Activated CD8-positive, alpha-beta T cell treated with anti-CD3 and anti-CD28 coated beads, Interleukin-2, amount 10 ng/mL, durations not matched to agents 7 days and 5 days (primary cell): ENCODE results near the gene TAMM41. TPM values are rescaled to one million over a fixed set of nuclear protein-coding genes. Genes with fewer than 3 reads are reported as not detected.
"Not testable (repeated sequence)": the region's sequence is repeated elsewhere in the genome, so short reads cannot be mapped to it uniquely, and the experiment has no call there.

Experiments used
- ATAC-seq: fragments of 150-1000 bp; cut with Tn5 transposase; one replicate; pipeline ENCODE4 v1.10.0; 2021; ENCODE audit warnings: moderate library complexity
- CTCF ChIA-PET: fragments of 350-600 bp; sonication (Branson Sonifier 250); formaldehyde crosslinking; loops from one replicate; lab custom pipeline; 2021; ENCODE audit warnings: antibody characterized with exemption; lab: Charles Lee
- POLR2A ChIA-PET: fragments of 350-600 bp; sonication (Branson Sonifier 250); formaldehyde crosslinking; loops from one replicate; lab custom pipeline; 2021; ENCODE audit warnings: antibody characterized with exemption; lab: Charles Lee
- DNase-seq: peaks from one replicate; pipeline ENCODE4 v3.0.0-alpha.2; 2020
- H3K27ac Mint-ChIP-seq: one replicate; pipeline ENCODE4 v1.8.0; 2021; ENCODE audit warnings: mild to moderate bottlenecking, mixed read lengths
- H3K27me3 Mint-ChIP-seq: one replicate; pipeline ENCODE4 v1.8.0; 2021; ENCODE audit warnings: low read depth, mixed read lengths
- H3K36me3 Mint-ChIP-seq: one replicate; pipeline ENCODE4 v1.8.0; 2021; ENCODE audit warnings: low read depth, mixed read lengths
- H3K4me1 Mint-ChIP-seq: one replicate; pipeline ENCODE4 v1.8.0; 2021; ENCODE audit warnings: low read depth, mixed read lengths
- H3K4me3 Mint-ChIP-seq: one replicate; pipeline ENCODE4 v1.8.0; 2021; ENCODE audit warnings: mild to moderate bottlenecking, mixed read lengths
- H3K9me3 Mint-ChIP-seq: one replicate; pipeline ENCODE4 v1.8.0; 2022; ENCODE audit warnings: mixed read lengths; ENCODE audit not compliant: insufficient read depth
- total RNA-seq, 2 experiments: library from RNA; stranded (reverse); gene quantifications; one replicate each; pipeline ENCODE4 v1.2.3, GENCODE V29; 2021

Gene TAMM41
- total RNA-seq, 2 experiments from 2014 or later: 21.2 to 23.3 TPM

DNA sequence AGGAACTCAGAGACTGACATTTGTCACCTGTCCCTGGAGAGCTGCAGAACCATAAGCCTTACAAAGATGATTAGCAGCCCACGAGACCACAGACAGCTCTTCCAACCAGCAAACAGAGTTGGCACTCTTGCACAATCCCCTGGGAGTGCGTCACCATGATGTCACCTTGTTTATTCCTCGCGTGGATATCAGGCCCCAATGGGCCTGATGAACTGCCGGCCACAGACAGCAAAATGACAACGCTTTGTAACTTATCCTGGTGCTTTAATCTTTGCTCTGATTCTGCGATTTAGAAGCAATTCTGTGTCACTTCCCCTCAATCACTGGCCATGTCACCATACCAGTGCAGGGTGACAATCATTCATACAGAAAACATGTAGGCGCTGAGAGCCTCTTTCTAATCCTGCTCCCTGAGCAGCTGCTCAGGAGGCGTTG lies 89.2 kb downstream of the TAMM41 start:
- POLR2A ChIA-PET: interaction anchor here (1.3 kb wide), 1 partner anchor 9 kb away, joined by 3 read pairs; no protein-coding TSS in a partner anchor
- H3K27ac Mint-ChIP-seq: no peak overlapping the region
- H3K36me3 Mint-ChIP-seq: no peaks in the 10 kb centered on the region
- H3K9me3 Mint-ChIP-seq: no peaks in the 10 kb centered on the region
- H3K4me1 Mint-ChIP-seq: no peaks in the 10 kb centered on the region
- DNase-seq (no peak), ATAC-seq (no peak)
- no peaks in the 10 kb centered on the region for H3K27me3 Mint-ChIP-seq
- H3K4me3 Mint-ChIP-seq: no peak overlapping the region
- CTCF ChIA-PET: no interaction called here

DNA sequence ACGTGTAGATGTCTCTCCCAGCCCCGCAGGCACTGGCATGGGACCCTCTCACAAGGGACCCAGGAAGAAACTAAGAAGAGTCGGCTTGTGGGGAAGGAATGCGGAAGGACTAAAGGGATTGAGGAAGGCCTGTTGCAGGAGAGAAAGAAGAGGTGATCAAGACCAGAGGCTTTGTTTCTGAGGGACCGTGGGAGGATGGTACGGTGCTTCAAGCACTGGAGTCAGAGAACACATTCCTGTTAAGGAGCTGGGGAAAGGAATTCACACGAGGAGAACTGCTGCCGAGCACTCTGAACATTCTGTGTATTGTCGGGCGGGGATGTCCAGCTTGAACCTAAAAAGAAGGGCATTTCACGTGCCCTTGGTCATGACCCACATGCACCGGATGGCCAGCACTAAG lies 91.4 kb downstream of the TAMM41 start:
- no peaks in the 10 kb centered on the region for H3K9me3 Mint-ChIP-seq
- ChIA-PET CTCF (interaction anchor here (0.9 to 1.3 kb wide), 2 partner anchors 11 to 49 kb away, joined by 3 to 4 read pairs; no protein-coding TSS in a partner anchor), POLR2A (interaction anchor here (0.9 kb wide), 1 partner anchor 15 kb away, joined by 4 read pairs; no protein-coding TSS in a partner anchor)
- H3K4me3 Mint-ChIP-seq: no peak overlapping the region
- no peaks in the 10 kb centered on the region for H3K36me3 Mint-ChIP-seq
- no peaks in the 10 kb centered on the region for H3K4me1 Mint-ChIP-seq
- no peak overlapping the region for H3K27ac Mint-ChIP-seq
- no peaks in the 10 kb centered on the region for H3K27me3 Mint-ChIP-seq
- no peak for ATAC-seq
- no peak for DNase-seq

- DNase-seq, ATAC-seq, H3K4me3 Mint-ChIP-seq, H3K27ac Mint-ChIP-seq, H3K27me3 Mint-ChIP-seq, H3K9me3 Mint-ChIP-seq, POLR2A ChIA-PET, H3K4me1 Mint-ChIP-seq, H3K36me3 Mint-ChIP-seq, CTCF ChIA-PET: not testable (repeated sequence)
These were observed 94.4 kb downstream of the TAMM41 start for GRCh38 chr3:11752254-11752653.

- CTCF ChIA-PET: interaction anchor here (0.6 kb wide), 1 partner anchor 301 kb away, joined by 3 read pairs; no protein-coding TSS in a partner anchor
- DNase-seq, H3K27me3 Mint-ChIP-seq, H3K4me1 Mint-ChIP-seq, POLR2A ChIA-PET, H3K9me3 Mint-ChIP-seq, H3K4me3 Mint-ChIP-seq, ATAC-seq, H3K36me3 Mint-ChIP-seq, H3K27ac Mint-ChIP-seq: not testable (repeated sequence)
These were observed 98.4 kb downstream of the TAMM41 start for GRCh38 chr3:11748306-11748705.

Other genes with a start within 250 kb of the TAMM41 start
- gene VGLL4, start 203.0 kb downstream of the TAMM41 start, total RNA-seq: 10 to 100 TPM; 37.1 TPM
- not detected for gene SYN2, start 157.5 kb upstream of the TAMM41 start, total RNA-seq